ENCODE measurements around the gene PEX12.

DNA sequence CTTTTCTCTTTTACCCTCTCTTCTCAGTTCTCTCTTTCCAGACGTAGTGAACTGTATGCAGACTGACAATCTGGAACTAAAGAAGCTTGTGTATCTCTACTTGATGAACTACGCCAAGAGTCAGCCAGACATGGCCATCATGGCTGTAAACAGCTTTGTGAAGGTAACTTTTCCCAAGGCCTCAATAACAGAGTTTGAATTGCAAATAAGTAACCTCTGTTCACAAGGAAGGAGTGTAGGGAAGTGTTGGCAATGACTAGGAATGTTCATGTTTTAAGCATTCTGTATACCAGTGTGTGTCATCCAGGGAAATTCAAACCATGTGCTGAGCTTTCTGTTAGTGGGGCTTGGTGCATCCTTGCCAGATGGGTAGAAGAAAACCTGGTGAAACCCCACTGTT, 27.3 kb upstream of the PEX12 start:
- TF ChIP-seq, protein P1, sequence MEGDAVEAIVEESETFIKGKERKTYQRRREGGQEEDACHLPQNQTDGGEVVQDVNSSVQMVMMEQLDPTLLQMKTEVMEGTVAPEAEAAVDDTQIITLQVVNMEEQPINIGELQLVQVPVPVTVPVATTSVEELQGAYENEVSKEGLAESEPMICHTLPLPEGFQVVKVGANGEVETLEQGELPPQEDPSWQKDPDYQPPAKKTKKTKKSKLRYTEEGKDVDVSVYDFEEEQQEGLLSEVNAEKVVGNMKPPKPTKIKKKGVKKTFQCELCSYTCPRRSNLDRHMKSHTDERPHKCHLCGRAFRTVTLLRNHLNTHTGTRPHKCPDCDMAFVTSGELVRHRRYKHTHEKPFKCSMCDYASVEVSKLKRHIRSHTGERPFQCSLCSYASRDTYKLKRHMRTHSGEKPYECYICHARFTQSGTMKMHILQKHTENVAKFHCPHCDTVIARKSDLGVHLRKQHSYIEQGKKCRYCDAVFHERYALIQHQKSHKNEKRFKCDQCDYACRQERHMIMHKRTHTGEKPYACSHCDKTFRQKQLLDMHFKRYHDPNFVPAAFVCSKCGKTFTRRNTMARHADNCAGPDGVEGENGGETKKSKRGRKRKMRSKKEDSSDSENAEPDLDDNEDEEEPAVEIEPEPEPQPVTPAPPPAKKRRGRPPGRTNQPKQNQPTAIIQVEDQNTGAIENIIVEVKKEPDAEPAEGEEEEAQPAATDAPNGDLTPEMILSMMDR (conservative IDR thresholded peaks at IDR 0.05 in 1 of 2, IDR thresholded peaks at IDR 0.05 in 1 of 2; ENCODE audit: extremely low read depth in 1 of 2, insufficient read depth in 1 of 2, low read depth in 1 of 2, low read length in 2 of 2) = no peak
- TF ChIP-seq EZH2 (IDR thresholded peaks at IDR 0.05; ENCODE audit: borderline replicate concordance, low read length) = no peak
